Activated naive CD4-positive, alpha-beta T cell treated with anti-CD3 and anti-CD28 coated beads, Interleukin-2, amount 10 ng/mL, durations not matched to agents 7 days and 5 days (primary cell): Measurements from ENCODE around the gene MYO10.

ENCODE experiments used
- CTCF ChIA-PET: fragments of 350-600 bp; sonication (Branson Sonifier 250); formaldehyde crosslinking; loops from one replicate; lab custom pipeline; 2021; ENCODE audit warnings: antibody characterized with exemption; lab: Charles Lee
- DNase-seq: peaks from one replicate; pipeline ENCODE4 v3.0.0-alpha.2; 2020
- H3K27ac Mint-ChIP-seq: one replicate; pipeline ENCODE4 v1.8.0; 2021; ENCODE audit warnings: mild to moderate bottlenecking, moderate library complexity, mixed read lengths
- H3K27me3 Mint-ChIP-seq: one replicate; pipeline ENCODE4 v1.8.0; 2021; ENCODE audit warnings: mild to moderate bottlenecking, mixed read lengths
- H3K36me3 Mint-ChIP-seq: one replicate; pipeline ENCODE4 v1.8.0; 2021; ENCODE audit warnings: mixed read lengths
- H3K4me1 Mint-ChIP-seq: one replicate; pipeline ENCODE4 v1.8.0; 2021; ENCODE audit warnings: mixed read lengths
- H3K4me3 Mint-ChIP-seq: one replicate; pipeline ENCODE4 v1.8.0; 2021; ENCODE audit warnings: mild to moderate bottlenecking, moderate library complexity, mixed read lengths
- H3K9me3 Mint-ChIP-seq: one replicate; pipeline ENCODE4 v1.8.0; 2021; ENCODE audit warnings: mixed read lengths

The MYO10 gene

GRCh38 chr5:16859346-16859745, 76.7 kb downstream of the MYO10 start:
- no peak for DNase-seq
- peaks cover 5% of the 10 kb centered on the region for H3K9me3 Mint-ChIP-seq
- H3K4me3 Mint-ChIP-seq: no peak overlapping the region
- no peaks in the 10 kb centered on the region for H3K4me1 Mint-ChIP-seq
- no peak overlapping the region for H3K27ac Mint-ChIP-seq
- H3K27me3 Mint-ChIP-seq: no peaks in the 10 kb centered on the region
- CTCF ChIA-PET: no interaction called here
- no peaks in the 10 kb centered on the region for H3K36me3 Mint-ChIP-seq

- Mint-ChIP-seq H3K36me3 (no peaks in the 10 kb centered on the region), H3K9me3 (peaks cover 5% of the 10 kb centered on the region), H3K27me3 (no peaks in the 10 kb centered on the region), H3K4me3 (no peak overlapping the region), H3K27ac (no peak overlapping the region), H3K4me1 (no peaks in the 10 kb centered on the region)
- CTCF ChIA-PET: no interaction called here
- no peak for DNase-seq
These were observed 77.9 kb downstream of the MYO10 start for GRCh38 chr5:16858151-16858550.

GRCh38 chr5:16857635-16858034, 78.5 kb downstream of the MYO10 start:
- DNase-seq: no peak

GRCh38 chr5:16856531-16856930, 79.6 kb downstream of the MYO10 start:
- CTCF ChIA-PET: no interaction called here
- Mint-ChIP-seq H3K27ac (no peak overlapping the region), H3K4me1 (no peaks in the 10 kb centered on the region), H3K36me3 (no peaks in the 10 kb centered on the region), H3K9me3 (peaks cover 5% of the 10 kb centered on the region), H3K4me3 (no peak overlapping the region), H3K27me3 (no peaks in the 10 kb centered on the region)
- DNase-seq: no peak

More at GRCh38 chr5:16857635-16858034, 78.5 kb downstream of the MYO10 start:
- Mint-ChIP-seq H3K27ac (no peak overlapping the region), H3K4me1 (no peaks in the 10 kb centered on the region), H3K9me3 (peaks cover 5% of the 10 kb centered on the region), H3K36me3 (no peaks in the 10 kb centered on the region), H3K4me3 (no peak overlapping the region), H3K27me3 (no peaks in the 10 kb centered on the region)
- CTCF ChIA-PET: no interaction called here

- DNase-seq: no peak
- no peak overlapping the region for H3K27ac Mint-ChIP-seq
- no peaks in the 10 kb centered on the region for H3K4me1 Mint-ChIP-seq
- H3K27me3 Mint-ChIP-seq: no peaks in the 10 kb centered on the region
- peaks cover 5% of the 10 kb centered on the region for H3K9me3 Mint-ChIP-seq
- CTCF ChIA-PET: no interaction called here
- H3K36me3 Mint-ChIP-seq: no peaks in the 10 kb centered on the region
- no peak overlapping the region for H3K4me3 Mint-ChIP-seq
These were observed 80.2 kb downstream of the MYO10 start for GRCh38 chr5:16855898-16856297.

GRCh38 chr5:16855485-16855884, 80.6 kb downstream of the MYO10 start:
- Mint-ChIP-seq H3K36me3 (no peaks in the 10 kb centered on the region), H3K27ac (no peak overlapping the region), H3K9me3 (peaks cover 5% of the 10 kb centered on the region), H3K4me3 (no peak overlapping the region), H3K27me3 (no peaks in the 10 kb centered on the region), H3K4me1 (no peaks in the 10 kb centered on the region)
- DNase-seq: no peak
- CTCF ChIA-PET: no interaction called here

GRCh38 chr5:16854351-16854750, 81.7 kb downstream of the MYO10 start:
- no peak overlapping the region for H3K27ac Mint-ChIP-seq
- no peak for DNase-seq
- H3K27me3 Mint-ChIP-seq: no peaks in the 10 kb centered on the region
- no peaks in the 10 kb centered on the region for H3K4me1 Mint-ChIP-seq
- no peak overlapping the region for H3K4me3 Mint-ChIP-seq
- H3K36me3 Mint-ChIP-seq: no peaks in the 10 kb centered on the region
- H3K9me3 Mint-ChIP-seq: peaks cover 5% of the 10 kb centered on the region
- CTCF ChIA-PET: no interaction called here

- H3K27ac Mint-ChIP-seq: no peak overlapping the region
These were observed 82.6 kb downstream of the MYO10 start for GRCh38 chr5:16853518-16853917.

GRCh38 chr5:16852251-16853005, 83.7 kb downstream of the MYO10 start:
- no peak overlapping the region for H3K27ac Mint-ChIP-seq
- H3K27me3 Mint-ChIP-seq: no peaks in the 10 kb centered on the region
- no peak for DNase-seq
- no peak overlapping the region for H3K4me3 Mint-ChIP-seq
- CTCF ChIA-PET: no interaction called here
- no peaks in the 10 kb centered on the region for H3K9me3 Mint-ChIP-seq
- no peaks in the 10 kb centered on the region for H3K36me3 Mint-ChIP-seq
- H3K4me1 Mint-ChIP-seq: no peaks in the 10 kb centered on the region

More at GRCh38 chr5:16853518-16853917, 82.6 kb downstream of the MYO10 start:
- CTCF ChIA-PET: no interaction called here
- Mint-ChIP-seq H3K27me3 (no peaks in the 10 kb centered on the region), H3K9me3 (no peaks in the 10 kb centered on the region), H3K36me3 (no peaks in the 10 kb centered on the region), H3K4me1 (no peaks in the 10 kb centered on the region), H3K4me3 (no peak overlapping the region)
- DNase-seq: no peak

GRCh38 chr5:16849775-16850174, 86.3 kb downstream of the MYO10 start:
- Mint-ChIP-seq H3K4me3 (no peak overlapping the region), H3K27me3 (no peaks in the 10 kb centered on the region), H3K4me1 (no peaks in the 10 kb centered on the region), H3K27ac (no peak overlapping the region), H3K36me3 (no peaks in the 10 kb centered on the region), H3K9me3 (no peaks in the 10 kb centered on the region)
- CTCF ChIA-PET: no interaction called here
- no peak for DNase-seq

GRCh38 chr5:16849181-16849580, 86.9 kb downstream of the MYO10 start:
- no peak overlapping the region for H3K4me3 Mint-ChIP-seq
- no peaks in the 10 kb centered on the region for H3K27me3 Mint-ChIP-seq
- DNase-seq: no peak
- no peaks in the 10 kb centered on the region for H3K4me1 Mint-ChIP-seq
- CTCF ChIA-PET: no interaction called here
- no peaks in the 10 kb centered on the region for H3K36me3 Mint-ChIP-seq
- H3K27ac Mint-ChIP-seq: no peak overlapping the region
- H3K9me3 Mint-ChIP-seq: no peaks in the 10 kb centered on the region

- Mint-ChIP-seq H3K4me1 (no peaks in the 10 kb centered on the region), H3K27me3 (peaks cover 7% of the 10 kb centered on the region), H3K36me3 (no peaks in the 10 kb centered on the region), H3K27ac (no peak overlapping the region), H3K4me3 (no peak overlapping the region), H3K9me3 (no peaks in the 10 kb centered on the region)
- DNase-seq: no peak
- CTCF ChIA-PET: no interaction called here
These were observed 91.1 kb downstream of the MYO10 start for GRCh38 chr5:16844952-16845351.

- Mint-ChIP-seq H3K4me1 (no peaks in the 10 kb centered on the region), H3K9me3 (no peaks in the 10 kb centered on the region), H3K36me3 (no peaks in the 10 kb centered on the region), H3K27ac (no peak overlapping the region), H3K4me3 (no peak overlapping the region), H3K27me3 (peaks cover 7% of the 10 kb centered on the region)
- DNase-seq: no peak
- CTCF ChIA-PET: no interaction called here
These were observed 93.2 kb downstream of the MYO10 start for GRCh38 chr5:16842896-16843295.

- CTCF ChIA-PET: no interaction called here
- Mint-ChIP-seq H3K4me1 (no peaks in the 10 kb centered on the region), H3K27me3 (peaks cover 7% of the 10 kb centered on the region), H3K36me3 (no peaks in the 10 kb centered on the region), H3K27ac (no peak overlapping the region), H3K9me3 (no peaks in the 10 kb centered on the region), H3K4me3 (no peak overlapping the region)
- DNase-seq: no peak
These were observed 94.7 kb downstream of the MYO10 start for GRCh38 chr5:16841416-16841815.

GRCh38 chr5:16837305-16837704, 98.8 kb downstream of the MYO10 start:
- H3K36me3 Mint-ChIP-seq: no peaks in the 10 kb centered on the region
- no peaks in the 10 kb centered on the region for H3K4me1 Mint-ChIP-seq
- no peak overlapping the region for H3K4me3 Mint-ChIP-seq
- DNase-seq: no peak
- H3K27ac Mint-ChIP-seq: no peak overlapping the region
- CTCF ChIA-PET: no interaction called here
- H3K27me3 Mint-ChIP-seq: no peaks in the 10 kb centered on the region
- H3K9me3 Mint-ChIP-seq: no peaks in the 10 kb centered on the region
